Neural cell (in vitro differentiated cells): ENCODE data around the gene AGK.

Experiments used
- CTCF ChIP-seq: fragments of 450-650 bp; IDR thresholded peaks from 2 replicates; pipeline ENCODE4 v1.5.1; 2014; ENCODE audit warnings: antibody characterized with exemption, mild to moderate bottlenecking, moderate library complexity; ENCODE audit not compliant: poor library complexity, severe bottlenecking
- EP300 ChIP-seq: fragments of 450-650 bp; conservative IDR thresholded peaks from 2 replicates; pipeline ENCODE4 v1.6.1; 2014; ENCODE audit warnings: antibody characterized with exemption, mild to moderate bottlenecking, moderate library complexity; ENCODE audit not compliant: poor library complexity, severe bottlenecking
- EZH2 ChIP-seq: fragments of 200-600, 300-800 bp; shearing (Covaris generic), sonication (generic); IDR thresholded peaks from 2 replicates; pipeline ENCODE4 v1.6.1; 2014; ENCODE audit warnings: antibody characterized with exemption, low read length, borderline replicate concordance, mild to moderate bottlenecking; ENCODE audit not compliant: insufficient read depth, poor library complexity, severe bottlenecking
- MXI1 ChIP-seq: fragments of 450-650 bp; conservative IDR thresholded peaks from 2 replicates; pipeline ENCODE4 v1.6.1; 2014; ENCODE audit warnings: antibody characterized with exemption, mild to moderate bottlenecking; ENCODE audit not compliant: poor library complexity, severe bottlenecking
- POLR2AphosphoS5 ChIP-seq: IDR thresholded peaks from 2 replicates; pipeline ENCODE4 v1.6.1; 2012
- RAD21 ChIP-seq: fragments of 450-650 bp; conservative IDR thresholded peaks from 2 replicates; pipeline ENCODE4 v1.6.1; 2014; ENCODE audit warnings: antibody characterized with exemption, mild to moderate bottlenecking, moderate library complexity
- REST ChIP-seq: IDR thresholded peaks from 2 replicates; pipeline ENCODE4 v1.6.1; 2012; ENCODE audit warnings: borderline replicate concordance
- SMC3 ChIP-seq: fragments of 450-650 bp; conservative IDR thresholded peaks from 2 replicates; pipeline ENCODE4 v1.6.1; 2014; ENCODE audit warnings: antibody characterized with exemption, mild to moderate bottlenecking, moderate library complexity; ENCODE audit not compliant: poor library complexity
- TAF1 ChIP-seq: IDR thresholded peaks from 2 replicates; pipeline ENCODE4 v1.6.1; 2012; ENCODE audit warnings: low read depth

GRCh38 chr7:141651417-141651816, 100.2 kb downstream of the AGK start:
- TF ChIP-seq CTCF (no peak), SMC3 (no peak), REST (no peak), RAD21 (no peak), POLR2AphosphoS5 (no peak), EP300 (no peak), EZH2 (no peak), MXI1 (no peak), TAF1 (no peak)
